CD4-positive, alpha-beta T cell (primary cell): ENCODE results near the gene CDH6. TPM values are rescaled to one million over a fixed set of nuclear protein-coding genes. Genes with fewer than 3 reads are reported as not detected.
A peak's percentile ranks its signal among the peaks of the same experiment; 100 is the strongest.

Source experiments
- ATAC-seq: fragments of 200-7000 bp; cut with Tn5 transposase; one replicate; pipeline ENCODE4 v1.10.0; 2022; ENCODE audit warnings: mild to moderate bottlenecking; ENCODE audit not compliant: poor library complexity
- CTCF ChIA-PET: fragments of 350-600 bp; sonication (Branson Sonifier 250); formaldehyde crosslinking; loops from one replicate; lab custom pipeline; 2021; ENCODE audit warnings: antibody characterized with exemption, inconsistent platforms; lab: Charles Lee
- POLR2A ChIA-PET: fragments of 350-600 bp; sonication (Branson Sonifier 250); formaldehyde crosslinking; loops from one replicate; lab custom pipeline; 2021; ENCODE audit warnings: antibody characterized with exemption, inconsistent platforms; lab: Charles Lee
- DNase-seq, 14 experiments: peaks; one replicate each; pipeline ENCODE4 v3.0.0-alpha.2; 2013 to 2020; ENCODE audit warnings: mixed read lengths in 2 of 14
- H3K27ac ChIP-seq, 2 donors: one replicate each; pipeline versions ENCODE4 v1.5.1 to v1.7.0; 2013; ENCODE audit warnings: low read length in 2 of 2, low read depth in 1 of 2, mild to moderate bottlenecking in 1 of 2
- H3K27me3 ChIP-seq, 2 experiments: 1 replicate in 1 of 2; 2 replicates in 1 of 2; pipeline versions ENCODE4 v1.6.1 to v1.7.0; 2013; ENCODE audit warnings: low read length in 2 of 2, control low read depth in 1 of 2, mild to moderate bottlenecking in 1 of 2, moderate library complexity in 1 of 2; ENCODE audit not compliant: insufficient read depth in 2 of 2, control insufficient read depth in 1 of 2
- H3K36me3 ChIP-seq: one replicate; pipeline ENCODE4 v1.6.1; 2013; ENCODE audit warnings: low read length, control low read depth; ENCODE audit not compliant: insufficient read depth
- H3K4me1 ChIP-seq: one replicate; pipeline ENCODE4 v1.6.1; 2013; ENCODE audit warnings: low read length, control low read depth; ENCODE audit not compliant: insufficient read depth
- H3K4me3 ChIP-seq: one replicate; pipeline ENCODE4 v1.5.1; 2013; ENCODE audit warnings: mild to moderate bottlenecking, low read length, moderate library complexity
- H3K9me3 ChIP-seq, 2 experiments: 1 replicate in 1 of 2; 2 replicates in 1 of 2; pipeline versions ENCODE4 v1.6.1 to v1.7.0; 2013; ENCODE audit warnings: low read length in 2 of 2, mild to moderate bottlenecking in 2 of 2, control low read depth in 1 of 2, moderate library complexity in 1 of 2; ENCODE audit not compliant: control insufficient read depth in 1 of 2, insufficient read depth in 1 of 2
- H3K27ac Mint-ChIP-seq: one replicate; pipeline ENCODE4 v1.8.0; 2020; ENCODE audit warnings: mixed read lengths
- H3K27me3 Mint-ChIP-seq: one replicate; pipeline ENCODE4 v1.8.0; 2021; ENCODE audit warnings: mixed read lengths
- H3K36me3 Mint-ChIP-seq: one replicate; pipeline ENCODE4 v1.8.0; 2021; ENCODE audit warnings: low read depth, mixed read lengths
- H3K4me1 Mint-ChIP-seq: one replicate; pipeline ENCODE4 v1.8.0; 2021; ENCODE audit warnings: low read depth, mixed read lengths
- H3K4me3 Mint-ChIP-seq: one replicate; pipeline ENCODE4 v1.8.0; 2020; ENCODE audit warnings: mild to moderate bottlenecking, mixed read lengths
- H3K9me3 Mint-ChIP-seq: one replicate; pipeline ENCODE4 v1.8.0; 2020; ENCODE audit warnings: mixed read lengths
- intact Hi-C, 2 experiments: fragments of 100-400 bp; cut with DNase I in 1 of 2; cut with micrococcal nuclease in 1 of 2; formaldehyde crosslinking; loops; one replicate each; pipeline versions ENCODE4 v1.15.1 to v1.9.0; 2023 to 2025; cut with DNase I, micrococcal nuclease
- total RNA-seq, 174 experiments: library from RNA in 2 of 174; stranded (reverse) in 2 of 174; gene quantifications; one replicate each; pipeline ENCODE4 v1.2.3 and lab custom pipeline; 2021 to 2026
- TF ChIP-seq, protein P1 (sequence below): fragments of 200-600 bp; IDR thresholded peaks from one replicate; pipeline ENCODE4 v1.8.0; 2022; ENCODE audit warnings: antibody characterized with exemption, mild to moderate bottlenecking

CDH6 gene
- total RNA-seq, 2 experiments from 2014 or later: not detected

DNA sequence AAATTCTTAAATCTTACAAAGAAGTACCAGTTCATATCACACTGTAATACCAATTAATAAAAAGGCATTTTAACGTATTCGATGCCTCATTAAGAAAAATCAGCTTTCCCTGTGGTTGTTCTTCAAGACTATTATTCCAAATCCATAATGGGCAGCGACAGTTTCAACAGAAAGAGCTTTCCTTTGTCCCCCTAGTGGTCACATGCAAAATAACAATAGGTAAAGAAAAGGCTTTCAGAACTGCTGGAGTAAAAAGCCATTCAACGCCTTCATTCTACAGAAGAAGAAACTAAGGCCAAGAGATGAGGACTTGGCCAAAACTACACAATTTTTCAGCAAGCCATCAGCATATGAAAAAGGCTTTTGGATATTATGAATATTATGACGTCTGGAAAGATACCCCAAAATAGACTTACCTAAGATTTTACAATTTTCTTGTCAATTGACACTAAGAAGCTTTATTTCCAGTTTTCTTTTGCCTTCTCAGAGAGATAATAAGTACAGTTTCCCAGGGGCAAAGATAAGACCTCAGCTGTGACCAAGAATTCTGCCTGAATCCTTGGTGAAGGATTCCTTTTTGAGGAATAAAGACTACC is 6.7 kb upstream of the CDH6 start:
- intact Hi-C loops: no loop called here
- H3K27me3 ChIP-seq: peaks cover 0 to 6% of the 10 kb centered on the region in 2 experiments
- CTCF ChIA-PET: interaction anchor here (0.8 kb wide), 1 partner anchor 17 kb away, joined by 3 read pairs; no protein-coding TSS in a partner anchor
- H3K36me3 Mint-ChIP-seq: no peaks in the 10 kb centered on the region
- peaks cover 7% of the 10 kb centered on the region for H3K9me3 Mint-ChIP-seq
- no peaks in the 10 kb centered on the region for H3K4me1 Mint-ChIP-seq
- no peaks in the 10 kb centered on the region for H3K36me3 ChIP-seq
- DNase-seq: peak in 2 of 14 experiments; percentile 4 to 13
- ATAC-seq: no peak
- H3K4me3 ChIP-seq: no peak overlapping the region
- TF ChIP-seq, protein P1, sequence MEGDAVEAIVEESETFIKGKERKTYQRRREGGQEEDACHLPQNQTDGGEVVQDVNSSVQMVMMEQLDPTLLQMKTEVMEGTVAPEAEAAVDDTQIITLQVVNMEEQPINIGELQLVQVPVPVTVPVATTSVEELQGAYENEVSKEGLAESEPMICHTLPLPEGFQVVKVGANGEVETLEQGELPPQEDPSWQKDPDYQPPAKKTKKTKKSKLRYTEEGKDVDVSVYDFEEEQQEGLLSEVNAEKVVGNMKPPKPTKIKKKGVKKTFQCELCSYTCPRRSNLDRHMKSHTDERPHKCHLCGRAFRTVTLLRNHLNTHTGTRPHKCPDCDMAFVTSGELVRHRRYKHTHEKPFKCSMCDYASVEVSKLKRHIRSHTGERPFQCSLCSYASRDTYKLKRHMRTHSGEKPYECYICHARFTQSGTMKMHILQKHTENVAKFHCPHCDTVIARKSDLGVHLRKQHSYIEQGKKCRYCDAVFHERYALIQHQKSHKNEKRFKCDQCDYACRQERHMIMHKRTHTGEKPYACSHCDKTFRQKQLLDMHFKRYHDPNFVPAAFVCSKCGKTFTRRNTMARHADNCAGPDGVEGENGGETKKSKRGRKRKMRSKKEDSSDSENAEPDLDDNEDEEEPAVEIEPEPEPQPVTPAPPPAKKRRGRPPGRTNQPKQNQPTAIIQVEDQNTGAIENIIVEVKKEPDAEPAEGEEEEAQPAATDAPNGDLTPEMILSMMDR: peak; percentile 56
- no peak overlapping the region for H3K27ac Mint-ChIP-seq
- no peak overlapping the region for H3K27ac ChIP-seq
- POLR2A ChIA-PET: no interaction called here
- peaks cover 22% of the 10 kb centered on the region for H3K27me3 Mint-ChIP-seq
- no peaks in the 10 kb centered on the region for H3K9me3 ChIP-seq
- no peak overlapping the region for H3K4me3 Mint-ChIP-seq
- H3K4me1 ChIP-seq: no peaks in the 10 kb centered on the region

DNA sequence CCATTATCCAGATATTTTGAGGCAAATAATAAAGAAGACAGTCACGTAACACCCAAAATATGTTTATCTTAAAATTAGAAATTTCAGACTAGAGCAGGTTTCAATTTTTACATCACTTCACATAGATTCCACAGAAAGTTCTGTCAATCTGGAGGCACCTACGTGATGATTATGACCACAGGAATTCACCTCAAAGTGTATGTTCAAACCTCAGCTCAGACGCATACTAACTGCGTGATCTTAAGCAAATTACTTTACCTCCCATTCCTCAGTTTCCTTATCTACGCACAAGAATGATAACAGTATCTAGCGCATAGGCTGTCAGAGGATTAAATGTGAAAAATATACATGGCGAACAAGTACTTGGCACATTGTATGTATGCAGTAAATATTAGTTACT is 5.9 kb upstream of the CDH6 start:
- Histone ChIP-seq H3K27ac (no peak overlapping the region), H3K4me3 (no peak overlapping the region), H3K9me3 (no peaks in the 10 kb centered on the region), H3K27me3 (peaks cover 5 to 14% of the 10 kb centered on the region in 2 experiments), H3K4me1 (no peaks in the 10 kb centered on the region), H3K36me3 (no peaks in the 10 kb centered on the region)
- Mint-ChIP-seq H3K4me3 (no peak overlapping the region), H3K36me3 (no peaks in the 10 kb centered on the region), H3K4me1 (no peaks in the 10 kb centered on the region), H3K27me3 (peaks cover 30% of the 10 kb centered on the region), H3K9me3 (peaks cover 7% of the 10 kb centered on the region), H3K27ac (no peak overlapping the region)
- intact Hi-C loops: no loop called here
- CTCF ChIA-PET: no interaction called here
- no peak for ATAC-seq
- TF ChIP-seq, protein P1: no peak
- POLR2A ChIA-PET: no interaction called here
- no peak for DNase-seq

DNA sequence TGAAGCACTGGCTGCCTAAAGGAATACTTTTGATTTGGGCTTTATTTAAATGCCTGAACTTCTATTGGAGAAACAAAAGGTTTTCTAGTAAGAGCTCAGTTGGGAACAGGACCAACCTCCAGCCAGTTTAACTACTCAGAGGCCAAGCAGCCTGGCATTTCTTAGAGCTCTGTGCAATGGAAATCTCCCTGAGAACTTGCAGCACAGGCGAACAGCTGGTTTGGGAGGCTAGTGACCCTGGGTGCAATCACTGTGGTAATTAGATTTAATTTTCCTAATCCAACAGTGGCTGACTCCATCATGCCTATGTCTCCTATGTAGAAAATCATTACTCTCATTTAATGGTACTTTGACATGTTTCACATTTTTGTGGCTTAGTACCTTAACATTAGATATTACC is 1.0 kb upstream of the CDH6 start:
- intact Hi-C loops: no loop called here
- no peak overlapping the region for H3K4me3 ChIP-seq
- ChIA-PET CTCF (no interaction called here), POLR2A (no interaction called here)
- no peak for DNase-seq
- H3K4me1 ChIP-seq: no peaks in the 10 kb centered on the region
- Mint-ChIP-seq H3K27ac (no peak overlapping the region), H3K4me3 (no peak overlapping the region), H3K9me3 (no peaks in the 10 kb centered on the region), H3K4me1 (peaks cover 5% of the 10 kb centered on the region), H3K27me3 (peaks cover 68% of the 10 kb centered on the region), H3K36me3 (no peaks in the 10 kb centered on the region)
- peaks cover 0 to 8% of the 10 kb centered on the region in 2 experiments for H3K9me3 ChIP-seq
- H3K27me3 ChIP-seq: peaks cover 20 to 50% of the 10 kb centered on the region in 2 experiments
- no peaks in the 10 kb centered on the region for H3K36me3 ChIP-seq
- TF ChIP-seq, protein P1: no peak
- H3K27ac ChIP-seq: no peak overlapping the region
- ATAC-seq: no peak
